B cell (primary cell): Measurements from ENCODE around the gene ZNF143. TPM values are rescaled to one million over a fixed set of nuclear protein-coding genes. Genes with fewer than 3 reads are reported as not detected.
"Not testable (repeated sequence)": the region's sequence is repeated elsewhere in the genome, so short reads cannot be mapped to it uniquely, and the experiment has no call there.

Experiments
- ATAC-seq: fragments of 200-7000 bp; cut with Tn5 transposase; one replicate; pipeline ENCODE4 v1.10.0; 2021; ENCODE audit warnings: low read depth, mild to moderate bottlenecking, moderate number of reproducible peaks, moderate library complexity
- CTCF ChIA-PET: fragments of 350-600 bp; sonication (Branson Sonifier 250); formaldehyde crosslinking; loops from one replicate; lab custom pipeline; 2021; ENCODE audit warnings: antibody characterized with exemption, inconsistent platforms; lab: Charles Lee
- POLR2A ChIA-PET: fragments of 350-600 bp; sonication (Branson Sonifier 250); formaldehyde crosslinking; loops from one replicate; lab custom pipeline; 2021; ENCODE audit warnings: antibody characterized with exemption; lab: Charles Lee
- DNase-seq: peaks from one replicate; pipeline ENCODE4 v3.0.0; 2013
- H2AFZ ChIP-seq: 2 replicates; pipeline ENCODE4 v1.6.1; 2012; ENCODE audit warnings: mild to moderate bottlenecking, low read depth, low read length; ENCODE audit not compliant: insufficient read depth, poor library complexity, severe bottlenecking
- H3K27ac ChIP-seq, 2 donors: 1 replicate in 1 of 2; 2 replicates in 1 of 2; pipeline ENCODE4 v1.5.1; 2012 to 2013; ENCODE audit warnings: low read length in 2 of 2, mild to moderate bottlenecking in 2 of 2, moderate library complexity in 1 of 2
- H3K27me3 ChIP-seq, 4 experiments: fragments of 200-600 bp in 1 of 4; sonication (generic) in 1 of 4; replicated peaks in 1 of 4; 1 replicate in 2 of 4; 2 replicates in 2 of 4; pipeline versions ENCODE4 v1.6.1 to v1.7.0; 2013 to 2016; ENCODE audit warnings: low read length in 3 of 4, mild to moderate bottlenecking in 2 of 4, mixed read lengths in 1 of 4, moderate library complexity in 1 of 4; ENCODE audit not compliant: insufficient read depth in 4 of 4, control insufficient read depth in 3 of 4; ENCODE audit errors: control extremely low read depth in 1 of 4
- H3K36me3 ChIP-seq, 2 experiments: replicated peaks in 1 of 2; 1 replicate in 1 of 2; 2 replicates in 1 of 2; pipeline versions ENCODE4 v1.6.1 to v1.7.1; 2013; ENCODE audit warnings: low read length in 1 of 2; ENCODE audit not compliant: insufficient read depth in 2 of 2, control insufficient read depth in 1 of 2; ENCODE audit errors: control extremely low read depth in 1 of 2, extremely low read depth in 1 of 2
- H3K4me1 ChIP-seq, 2 donors: fragments of 200-600 bp in 1 of 2; sonication (generic) in 1 of 2; 1 replicate in 1 of 2; 2 replicates in 1 of 2; pipeline versions ENCODE4 v1.5.1 to v1.6.1; 2013 to 2017; ENCODE audit warnings: low read length in 2 of 2; ENCODE audit not compliant: control insufficient read depth in 2 of 2, insufficient read depth in 2 of 2
- H3K4me2 ChIP-seq: replicated peaks from 2 replicates; pipeline ENCODE3; 2012; ENCODE audit warnings: mild to moderate bottlenecking, low read depth, low read length; ENCODE audit not compliant: poor library complexity, severe bottlenecking
- H3K4me3 ChIP-seq, 5 experiments: fragments of 200-600 bp in 1 of 5; sonication (generic) in 1 of 5; 1 replicate in 3 of 5; 2 replicates in 2 of 5; pipeline versions ENCODE4 v1.5.1 to v1.7.0; 2011 to 2016; ENCODE audit warnings: low read length in 4 of 5, mild to moderate bottlenecking in 4 of 5, low read depth in 2 of 5, control low read depth in 1 of 5, moderate library complexity in 1 of 5; ENCODE audit not compliant: insufficient read depth in 1 of 5; ENCODE audit errors: control extremely low read depth in 1 of 5, extremely low read depth in 1 of 5
- H3K79me2 ChIP-seq: fragments of 200-600 bp; sonication (generic); one replicate; pipeline ENCODE4 v1.6.0; 2016; ENCODE audit warnings: low read length; ENCODE audit not compliant: control insufficient read depth, insufficient read depth
- H3K9ac ChIP-seq: fragments of 200-600 bp; sonication (generic); 2 replicates; pipeline ENCODE4 v1.6.1; 2017; ENCODE audit warnings: mild to moderate bottlenecking, low read length, moderate library complexity
- H3K9me3 ChIP-seq, 3 donors: one replicate each; pipeline versions ENCODE4 v1.6.1 to v1.7.1; 2013; ENCODE audit warnings: low read length in 2 of 3; ENCODE audit not compliant: control insufficient read depth in 2 of 3, insufficient read depth in 1 of 3; ENCODE audit errors: control extremely low read depth in 1 of 3
- H4K20me1 ChIP-seq: 2 replicates; pipeline ENCODE4 v1.6.0; 2012; ENCODE audit warnings: mild to moderate bottlenecking, low read length; ENCODE audit not compliant: insufficient read depth, control insufficient read depth, poor library complexity, severe bottlenecking
- H3K27ac Mint-ChIP-seq: one replicate; pipeline ENCODE4 v1.8.0; 2021; ENCODE audit warnings: mixed read lengths
- H3K27me3 Mint-ChIP-seq: one replicate; pipeline ENCODE4 v1.8.0; 2021; ENCODE audit warnings: mixed read lengths
- H3K4me1 Mint-ChIP-seq: one replicate; pipeline ENCODE4 v1.8.0; 2021; ENCODE audit warnings: mixed read lengths
- H3K4me3 Mint-ChIP-seq: one replicate; pipeline ENCODE4 v1.8.0; 2021; ENCODE audit warnings: mixed read lengths
- H3K9me3 Mint-ChIP-seq: one replicate; pipeline ENCODE4 v1.8.0; 2022; ENCODE audit warnings: mixed read lengths; ENCODE audit not compliant: insufficient read depth
- CTCF ChIP-seq: fragments of 200-600 bp; IDR thresholded peaks from one replicate; pipeline ENCODE4 v1.8.0; 2022; ENCODE audit warnings: antibody characterized with exemption, mild to moderate bottlenecking
- EZH2 ChIP-seq: IDR thresholded peaks from 2 replicates; pipeline ENCODE4 v1.6.1; 2012; ENCODE audit warnings: borderline replicate concordance, low read depth, mild to moderate bottlenecking, moderate library complexity, low read length; ENCODE audit not compliant: insufficient read depth, poor library complexity, severe bottlenecking
- WGBS: methylation state at CpG from one replicate; pipeline ENCODE4 v1.1.5; 2013; ENCODE audit warnings: missing lambda C conversion rate; ENCODE audit not compliant: insufficient coverage; 5-methylcytosine and 5-hydroxymethylcytosine counted together
- intact Hi-C: fragments of 100-400 bp; cut with micrococcal nuclease; formaldehyde crosslinking; loops from one replicate; pipeline ENCODE4 v1.10.0; 2022
- polyA plus RNA-seq: library from polyadenylated mRNA; depleted of rRNA; stranded (reverse); fragments of >200 nt; gene quantifications from 2 replicates; pipeline ENCODE4 v1.2.3, GENCODE V29; 2012
- total RNA-seq, 2 donors: library from RNA; stranded (reverse); fragments of 120-200 nt in 1 of 2; gene quantifications; 1 replicate in 1 of 2; 2 replicates in 1 of 2; pipeline versions ENCODE4 v1.2.3 to v1.2.4, GENCODE V29; 2013 to 2022

Gene ZNF143
- total and polyA plus RNA-seq, 2 donors (not counting 1 experiment from before 2014, with no cell fraction given), result 35.7 to 54.9 TPM

- DNase-seq (no peak), ATAC-seq (no peak)
- H3K27ac Mint-ChIP-seq, result no peak overlapping the region
- POLR2A ChIA-PET, result no interaction called here
- Histone ChIP-seq H3K4me1 (peaks cover 3 to 7% of the 10 kb centered on the region in 2 donors), H3K36me3 (peaks cover 8 to 41% of the 10 kb centered on the region in 2 experiments), H3K27ac (no peak overlapping the region), H3K4me2 (no peak overlapping the region), H2AFZ (no peak overlapping the region), H3K9me3 (no peaks in the 10 kb centered on the region), H3K4me3 (no peak overlapping the region), H3K9ac (no peak overlapping the region), H3K27me3 (no peaks in the 10 kb centered on the region), H4K20me1 (no peaks in the 10 kb centered on the region), H3K79me2 (no peaks in the 10 kb centered on the region)
- no peak overlapping the region for H3K4me3 Mint-ChIP-seq
- H3K27me3 Mint-ChIP-seq, result no peaks in the 10 kb centered on the region
- CTCF ChIA-PET, result interaction anchor here (4.4 kb wide), 1 partner anchor 493 kb away, joined by 88 read pairs; no protein-coding TSS in a partner anchor
- TF ChIP-seq EZH2 (no peak), CTCF (no peak)
- peaks cover 9% of the 10 kb centered on the region for H3K4me1 Mint-ChIP-seq
- WGBS, result no CpG with 5 or more reads among the region's 2 CpGs
- intact Hi-C loops, result loop anchor here (10.0 kb wide), 1 partner anchor 74 kb away; no protein-coding TSS in a partner anchor
- no peaks in the 10 kb centered on the region for H3K9me3 Mint-ChIP-seq
Measured at GRCh38 chr11:9509041-9509440, 48.2 kb downstream of the ZNF143 start.

- intact Hi-C loops, result no loop called here
- Histone ChIP-seq H2AFZ (no peak overlapping the region), H3K4me3 (no peak overlapping the region), H3K4me1 (peaks cover 3 to 7% of the 10 kb centered on the region in 2 donors), H4K20me1 (no peaks in the 10 kb centered on the region), H3K36me3 (peaks cover 17 to 62% of the 10 kb centered on the region in 2 experiments), H3K79me2 (no peaks in the 10 kb centered on the region), H3K27me3 (no peaks in the 10 kb centered on the region), H3K9ac (no peak overlapping the region), H3K4me2 (no peak overlapping the region), H3K9me3 (peaks cover 0 to under 1% (median 0%) of the 10 kb centered on the region in 3 donors), H3K27ac (no peak overlapping the region)
- ChIA-PET CTCF (no interaction called here), POLR2A (no interaction called here)
- TF ChIP-seq EZH2 (no peak), CTCF (no peak)
- DNase-seq, result no peak
- no peaks in the 10 kb centered on the region for H3K9me3 Mint-ChIP-seq
- WGBS, result 98% methylated on average over 4 of the region's 5 CpGs
- H3K4me1 Mint-ChIP-seq, result peaks cover 9% of the 10 kb centered on the region
- no peak overlapping the region for H3K4me3 Mint-ChIP-seq
- H3K27ac Mint-ChIP-seq, result no peak overlapping the region
- no peak for ATAC-seq
- H3K27me3 Mint-ChIP-seq, result no peaks in the 10 kb centered on the region
Measured at GRCh38 chr11:9512370-9513019, 51.7 kb downstream of the ZNF143 start.

DNA sequence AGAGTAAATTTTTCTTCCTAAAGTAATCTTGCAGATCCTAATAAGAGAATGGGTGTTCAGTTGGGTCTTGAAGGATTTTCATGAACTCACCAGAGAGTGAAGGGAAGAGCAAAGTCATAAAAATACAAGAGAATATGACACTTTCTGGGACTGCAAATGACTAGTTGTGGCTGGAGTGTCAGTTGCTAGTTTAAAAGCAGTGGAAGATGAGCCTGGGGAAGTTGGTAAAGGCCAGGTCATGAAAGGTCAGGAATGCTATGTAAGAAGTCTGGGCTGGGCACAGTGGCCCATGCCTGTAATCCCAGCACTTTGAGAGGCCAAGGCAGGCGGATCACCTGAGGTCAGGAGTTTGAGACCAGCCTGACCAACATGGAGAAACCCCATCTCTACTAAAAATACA is 53.8 kb downstream of the ZNF143 start:
- H3K27ac ChIP-seq, POLR2A ChIA-PET, CTCF ChIA-PET, H3K9me3 ChIP-seq, H3K27me3 ChIP-seq, H3K9me3 Mint-ChIP-seq, intact Hi-C loops, H4K20me1 ChIP-seq, DNase-seq, H3K79me2 ChIP-seq, H3K4me3 Mint-ChIP-seq, H3K4me3 ChIP-seq, H3K9ac ChIP-seq, H3K27me3 Mint-ChIP-seq, H3K27ac Mint-ChIP-seq, H2AFZ ChIP-seq, H3K4me2 ChIP-seq, ATAC-seq, H3K4me1 ChIP-seq, H3K4me1 Mint-ChIP-seq: not testable (repeated sequence)
- H3K36me3 ChIP-seq, result peaks cover 24 to 59% of the 10 kb centered on the region in 2 experiments
- no CpG with 5 or more reads among the region's 1 CpG for WGBS
